ENCODE results near the gene HCFC1.

Gene HCFC1

GRCh38 chrX:153958605-153959004 is 13.0 kb downstream of the HCFC1 start:
- Histone ChIP-seq H3F3A (ENCODE audit: control insufficient read depth, insufficient read depth) (no peaks in the 10 kb centered on the region), H3K4me2 (ENCODE audit: low read length) (no peak overlapping the region), H3K36me3 (ENCODE audit: control insufficient read depth, low read length) (peaks cover 100% of the 10 kb centered on the region), H3K4me1 (ENCODE audit: control insufficient read depth, low read length) (no peaks in the 10 kb centered on the region), H3K9me2 (replicated peaks; ENCODE audit: control insufficient read depth, low read length) (no peaks in the 10 kb centered on the region), H3K79me2 (ENCODE audit: control insufficient read depth, low read length) (peaks cover 11% of the 10 kb centered on the region), H3K4me3 (ENCODE audit: low read length) (no peak overlapping the region), H3K27ac (ENCODE audit: low read depth, low read length) (no peak overlapping the region), H3K27me3 (ENCODE audit: control insufficient read depth, low read length) (no peaks in the 10 kb centered on the region), H3K9me3 (ENCODE audit: control insufficient read depth, insufficient read depth, low read length) (no peaks in the 10 kb centered on the region), H4K20me1 (ENCODE audit: control insufficient read depth, insufficient read depth, low read depth, low read length) (no peaks in the 10 kb centered on the region)
- no peak for TF ChIP-seq CTCF (IDR thresholded peaks at IDR 0.05; ENCODE audit: low read depth, low read length, poor library complexity, severe bottlenecking)
- TF ChIP-seq EZH2phosphoT487 (IDR thresholded peaks at IDR 0.05; ENCODE audit: borderline replicate concordance, low read length): no peak

- Histone ChIP-seq H3K4me1 (ENCODE audit: control insufficient read depth, low read length) (no peaks in the 10 kb centered on the region), H3K79me2 (ENCODE audit: control insufficient read depth, low read length) (no peaks in the 10 kb centered on the region; the same call in 1 of the 2 replicates), H3K9me2 (replicated peaks; ENCODE audit: control insufficient read depth, low read length) (no peaks in the 10 kb centered on the region), H4K20me1 (ENCODE audit: control insufficient read depth, insufficient read depth, low read depth, low read length) (no peaks in the 10 kb centered on the region), H3K4me2 (ENCODE audit: low read length) (no peak overlapping the region), H3K27me3 (ENCODE audit: control insufficient read depth, low read length) (no peaks in the 10 kb centered on the region), H3F3A (ENCODE audit: control insufficient read depth, insufficient read depth) (no peaks in the 10 kb centered on the region), H3K4me3 (ENCODE audit: low read length) (no peak overlapping the region), H3K27ac (ENCODE audit: low read depth, low read length) (no peak overlapping the region), H3K9me3 (ENCODE audit: control insufficient read depth, insufficient read depth, low read length) (no peaks in the 10 kb centered on the region), H3K36me3 (ENCODE audit: control insufficient read depth, low read length) (peaks cover 100% of the 10 kb centered on the region)
- TF ChIP-seq CTCF (IDR thresholded peaks at IDR 0.05; ENCODE audit: low read depth, low read length, poor library complexity, severe bottlenecking): no peak
- TF ChIP-seq EZH2phosphoT487 (IDR thresholded peaks at IDR 0.05; ENCODE audit: borderline replicate concordance, low read length): no peak
Observed at GRCh38 chrX:153957224-153957623, 14.4 kb downstream of the HCFC1 start.

- no peak overlapping the region for H3K4me3 ChIP-seq (ENCODE audit: low read length)
- no peak overlapping the region for H3K4me2 ChIP-seq (ENCODE audit: low read length)
- no peaks in the 10 kb centered on the region for H3K27me3 ChIP-seq (ENCODE audit: control insufficient read depth, low read length)
- peaks cover 100% of the 10 kb centered on the region for H3K36me3 ChIP-seq (ENCODE audit: control insufficient read depth, low read length)
- no peaks in the 10 kb centered on the region for H3K79me2 ChIP-seq (ENCODE audit: control insufficient read depth, low read length)
- H3K4me1 ChIP-seq (ENCODE audit: control insufficient read depth, low read length): no peaks in the 10 kb centered on the region
- H3K9me2 ChIP-seq (replicated peaks; ENCODE audit: control insufficient read depth, low read length): no peaks in the 10 kb centered on the region
- no peaks in the 10 kb centered on the region for H4K20me1 ChIP-seq (ENCODE audit: control insufficient read depth, insufficient read depth, low read depth, low read length)
- TF ChIP-seq EZH2phosphoT487 (IDR thresholded peaks at IDR 0.05; ENCODE audit: borderline replicate concordance, low read length): no peak
- TF ChIP-seq CTCF (IDR thresholded peaks at IDR 0.05; ENCODE audit: low read depth, low read length, poor library complexity, severe bottlenecking): no peak
- H3K9me3 ChIP-seq (ENCODE audit: control insufficient read depth, insufficient read depth, low read length): no peaks in the 10 kb centered on the region
- no peak overlapping the region for H3K27ac ChIP-seq (ENCODE audit: low read depth, low read length)
- no peaks in the 10 kb centered on the region for H3F3A ChIP-seq (ENCODE audit: control insufficient read depth, insufficient read depth)
Observed at GRCh38 chrX:153956044-153956907, 15.3 kb downstream of the HCFC1 start.
